GM12875 (cell line): ENCODE results near the gene CBFA2T3.

ENCODE experiments used
- H3K4me3 ChIP-seq: one replicate; pipeline ENCODE4 v1.5.1; 2011; ENCODE audit warnings: low read depth, low read length, control low read depth
- TF ChIP-seq, protein P1 (sequence below): IDR thresholded peaks from 2 replicates; pipeline ENCODE4 v1.5.1; 2011; ENCODE audit warnings: low read depth, mild to moderate bottlenecking, control low read depth, inconsistent platforms, low read length, moderate library complexity, borderline replicate concordance; ENCODE audit not compliant: insufficient read depth

Gene CBFA2T3

DNA sequence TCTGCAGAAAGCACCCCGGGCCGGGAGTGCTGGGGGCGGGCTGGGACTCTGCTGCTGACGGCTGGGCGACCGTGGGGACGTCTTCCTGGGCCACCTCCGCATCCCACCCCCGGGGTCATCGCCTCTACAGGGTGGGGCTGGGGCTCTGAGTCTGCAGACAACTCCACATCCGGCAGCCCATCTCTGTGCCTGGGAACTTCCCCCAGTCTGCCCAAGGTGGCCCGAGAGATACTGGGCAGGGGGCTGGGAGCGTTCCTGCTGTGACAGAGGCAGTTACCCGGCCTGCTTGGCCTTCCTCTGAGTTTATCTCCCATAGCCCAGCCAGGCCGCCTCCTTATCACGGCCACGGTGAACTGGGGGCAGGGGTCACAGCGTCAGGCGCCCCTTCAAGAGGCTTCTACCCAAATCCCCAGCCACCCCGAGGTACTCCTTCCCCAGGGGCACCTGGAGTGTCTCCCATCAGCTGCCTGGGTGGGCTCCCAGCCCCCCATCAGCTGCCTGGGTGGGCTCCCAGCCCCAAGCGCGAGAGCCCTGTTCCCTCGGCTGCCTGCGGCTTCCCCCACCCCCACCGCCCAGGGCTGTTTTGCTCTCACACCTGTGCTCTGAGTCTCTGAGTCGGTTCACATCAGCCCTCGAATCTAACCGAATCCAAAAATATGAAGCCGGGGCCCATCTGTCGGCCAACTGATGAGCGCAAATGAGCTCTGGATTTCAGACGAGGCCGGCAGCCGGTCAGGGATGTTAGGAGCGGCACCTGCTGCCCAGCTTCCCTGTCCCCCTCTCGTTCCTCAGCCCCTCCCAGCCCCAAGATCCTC is 15.6 kb upstream of the CBFA2T3 start:
- H3K4me3 ChIP-seq, result no peak overlapping the region
- TF ChIP-seq, protein P1, sequence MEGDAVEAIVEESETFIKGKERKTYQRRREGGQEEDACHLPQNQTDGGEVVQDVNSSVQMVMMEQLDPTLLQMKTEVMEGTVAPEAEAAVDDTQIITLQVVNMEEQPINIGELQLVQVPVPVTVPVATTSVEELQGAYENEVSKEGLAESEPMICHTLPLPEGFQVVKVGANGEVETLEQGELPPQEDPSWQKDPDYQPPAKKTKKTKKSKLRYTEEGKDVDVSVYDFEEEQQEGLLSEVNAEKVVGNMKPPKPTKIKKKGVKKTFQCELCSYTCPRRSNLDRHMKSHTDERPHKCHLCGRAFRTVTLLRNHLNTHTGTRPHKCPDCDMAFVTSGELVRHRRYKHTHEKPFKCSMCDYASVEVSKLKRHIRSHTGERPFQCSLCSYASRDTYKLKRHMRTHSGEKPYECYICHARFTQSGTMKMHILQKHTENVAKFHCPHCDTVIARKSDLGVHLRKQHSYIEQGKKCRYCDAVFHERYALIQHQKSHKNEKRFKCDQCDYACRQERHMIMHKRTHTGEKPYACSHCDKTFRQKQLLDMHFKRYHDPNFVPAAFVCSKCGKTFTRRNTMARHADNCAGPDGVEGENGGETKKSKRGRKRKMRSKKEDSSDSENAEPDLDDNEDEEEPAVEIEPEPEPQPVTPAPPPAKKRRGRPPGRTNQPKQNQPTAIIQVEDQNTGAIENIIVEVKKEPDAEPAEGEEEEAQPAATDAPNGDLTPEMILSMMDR, result no peak

DNA sequence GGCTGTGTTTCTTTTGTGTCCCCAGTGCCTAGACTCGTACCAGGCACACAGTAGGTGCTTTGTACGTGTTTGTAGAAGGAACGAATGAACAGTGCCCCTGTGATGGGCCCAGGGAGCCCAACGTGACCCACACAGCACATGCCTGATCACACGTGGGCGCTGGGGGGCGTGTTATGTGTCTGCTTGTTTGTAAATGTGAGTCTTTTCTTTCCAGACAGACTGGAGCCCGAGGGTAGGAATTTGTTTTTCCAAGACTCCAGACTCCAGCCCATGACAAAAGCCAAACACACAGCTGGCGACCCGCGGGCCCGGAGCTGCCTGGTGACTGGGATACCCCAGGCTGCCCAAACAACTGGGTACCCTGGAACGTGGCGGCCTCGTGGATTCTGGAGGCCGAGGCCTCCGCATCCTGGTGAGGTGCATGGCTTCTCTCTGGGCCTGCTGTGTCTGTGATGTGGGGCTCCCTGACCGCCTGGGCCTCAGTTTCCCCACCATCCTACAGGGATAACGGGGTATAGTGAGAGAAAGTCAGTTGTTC is 14.9 kb upstream of the CBFA2T3 start:
- TF ChIP-seq, protein P1, result no peak
- no peak overlapping the region for H3K4me3 ChIP-seq

DNA sequence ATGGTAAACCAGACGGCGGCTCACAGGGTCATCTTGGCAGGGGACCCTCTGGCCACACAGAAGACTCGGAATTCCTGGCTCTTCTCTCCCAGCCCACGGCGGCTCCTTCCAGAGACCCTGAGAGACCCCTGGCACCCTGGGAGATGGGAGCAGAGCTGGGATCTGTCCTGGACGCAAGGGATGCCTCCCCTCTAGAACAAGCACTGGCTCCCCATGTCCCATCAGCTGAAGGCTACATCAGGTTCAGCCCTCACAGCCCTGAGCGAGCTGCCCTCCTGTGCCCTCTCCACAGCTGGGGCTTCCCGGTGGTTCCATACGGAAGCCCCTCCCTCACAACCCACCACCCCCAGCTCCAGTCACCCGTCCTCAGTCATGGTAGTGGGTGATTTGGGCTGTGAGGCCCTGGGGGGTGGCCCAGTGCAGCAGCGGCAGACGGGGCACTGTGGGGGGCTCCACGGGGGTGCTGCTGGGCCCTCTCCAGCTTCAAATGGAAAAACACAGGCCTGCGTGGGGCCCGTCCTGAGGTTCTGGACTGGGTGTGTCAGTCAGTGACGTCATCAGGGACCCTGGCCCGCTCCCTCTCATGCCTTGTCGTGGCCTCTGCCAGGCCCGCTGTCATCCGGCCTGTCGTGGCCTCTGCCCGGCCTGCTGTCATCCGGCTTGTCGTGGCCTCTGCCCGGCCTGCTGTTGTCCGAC is 13.0 kb upstream of the CBFA2T3 start:
- no peak overlapping the region for H3K4me3 ChIP-seq
- TF ChIP-seq, protein P1, result no peak

DNA sequence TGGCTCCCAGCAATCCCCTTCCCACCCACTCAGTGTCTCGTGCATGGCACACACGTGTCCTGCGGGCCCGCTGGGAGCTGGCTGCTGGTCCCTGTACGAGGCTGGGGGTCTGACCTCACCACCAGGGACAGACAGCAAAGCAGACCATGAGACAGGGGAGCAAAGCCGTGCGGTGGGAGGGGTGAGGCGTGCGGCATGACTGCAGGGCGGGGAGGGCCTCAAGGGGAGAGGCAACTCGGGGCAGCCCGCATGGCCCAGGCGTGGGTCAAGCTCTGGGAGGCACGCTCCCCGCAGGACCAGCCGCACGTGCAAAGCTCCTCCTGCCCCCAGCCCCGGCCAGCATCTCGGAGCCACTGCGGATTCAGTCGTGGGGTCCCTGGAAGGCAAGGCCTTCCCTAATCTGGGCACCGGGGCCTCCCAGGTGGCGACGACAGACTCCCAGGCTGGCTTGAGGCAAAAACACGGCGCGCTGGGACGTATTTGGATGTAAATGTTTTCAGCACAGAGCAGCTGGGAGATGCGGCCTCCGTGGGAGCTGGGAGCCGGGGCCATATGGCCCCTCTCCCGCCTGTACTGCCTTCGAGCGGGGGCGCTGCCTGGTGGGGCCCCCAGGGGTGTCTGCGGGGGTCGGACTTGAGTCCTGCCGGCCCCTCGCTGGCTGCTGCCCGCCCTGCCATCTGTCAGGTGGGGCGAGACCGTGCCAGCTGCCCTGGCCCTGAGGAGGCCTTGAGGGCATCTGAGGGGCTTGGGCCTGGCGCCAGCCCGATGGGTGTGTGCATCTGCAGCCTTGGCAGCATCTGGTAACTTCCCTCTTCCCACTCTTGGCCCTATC is 12.2 kb upstream of the CBFA2T3 start:
- H3K4me3 ChIP-seq, result no peak overlapping the region
- TF ChIP-seq, protein P1, result no peak

DNA sequence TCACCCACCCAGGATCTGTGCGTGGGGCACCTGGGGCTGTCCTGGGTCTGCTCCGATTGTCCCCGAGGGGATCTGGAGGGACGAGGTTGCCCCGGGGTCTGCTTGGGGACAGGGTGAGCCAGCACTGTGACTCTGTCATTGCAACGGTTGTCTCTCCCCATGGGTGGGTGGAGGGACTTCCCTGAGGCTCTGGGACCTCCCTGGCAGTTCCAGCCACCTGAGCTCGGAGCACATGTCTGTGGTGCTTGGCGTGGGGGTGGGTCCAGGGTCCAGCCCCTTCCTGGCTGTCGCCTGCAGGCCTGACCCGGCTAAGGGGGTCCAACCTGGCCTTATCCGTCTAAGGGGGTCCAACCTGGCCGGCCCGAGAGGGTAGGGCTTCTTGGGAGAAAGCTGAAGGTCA is 8.5 kb upstream of the CBFA2T3 start:
- no peak overlapping the region for H3K4me3 ChIP-seq
- TF ChIP-seq, protein P1, result no peak

DNA sequence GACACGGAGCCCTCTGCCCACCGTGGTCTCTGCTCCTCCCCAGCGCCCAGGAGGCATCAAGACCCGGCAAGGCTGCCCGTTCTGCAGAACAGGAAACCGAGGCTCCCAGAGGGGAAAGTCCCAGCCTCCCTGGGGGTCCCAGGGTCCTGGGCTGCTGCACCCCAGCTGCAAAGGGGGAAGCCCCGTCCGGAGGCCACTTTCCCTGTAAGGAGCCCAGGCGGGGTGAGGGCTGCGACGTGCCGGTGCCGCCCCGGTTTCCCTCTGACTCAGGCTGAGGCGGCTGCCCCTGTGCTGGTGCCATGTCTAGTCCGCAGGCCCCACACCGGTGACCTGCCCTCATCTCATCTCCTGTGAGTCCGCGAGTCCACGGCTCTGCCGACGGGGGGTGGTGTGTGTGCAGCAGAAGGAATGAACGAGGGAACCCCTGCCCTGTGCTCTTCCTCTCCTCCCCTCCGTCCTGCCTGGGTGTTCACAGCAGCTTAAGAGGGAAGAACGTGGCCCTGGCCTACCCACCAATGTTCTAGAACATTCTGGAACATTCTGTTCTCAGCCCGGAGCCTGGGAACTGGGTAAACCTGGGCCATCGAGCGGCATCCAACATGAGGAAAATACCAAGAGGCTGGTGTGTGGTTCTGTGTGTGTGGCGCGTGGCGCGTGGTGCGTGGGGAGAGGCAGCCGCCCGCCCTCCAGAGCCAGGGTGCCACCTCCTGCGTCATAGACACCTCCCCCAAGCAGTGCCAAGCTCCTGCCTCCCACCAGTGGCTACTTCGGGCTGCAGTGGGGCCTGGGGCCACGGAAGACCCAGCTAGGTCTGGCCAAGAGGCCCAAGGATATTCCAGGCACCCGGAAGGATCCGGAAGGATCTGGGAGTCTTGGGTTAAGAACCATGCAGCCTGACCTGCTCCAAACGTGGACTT is 7.0 kb upstream of the CBFA2T3 start:
- TF ChIP-seq, protein P1, result no peak
- peak overlapping the region; percentile 28 for H3K4me3 ChIP-seq
